Measurements from ENCODE around the gene TLR8. TPM values are rescaled to one million over a fixed set of nuclear protein-coding genes. Genes with fewer than 3 reads are reported as not detected.

Gene TLR8
- total and polyA plus RNA-seq, 2 of the 13 experiments (the other 11 are each of a cell fraction or from before 2014, with no cell fraction given): not detected

GRCh38 chrX:12946406-12946805, 40.0 kb downstream of the TLR8 start:
- ATAC-seq (no peak), FAIRE-seq (no peak), DNase-seq (ENCODE audit: low spot score) (no peak)
- BruUV-seq (replicated peaks): no TSS peak
- H3K27ac ChIP-seq (ENCODE audit: extremely low read length, insufficient read depth, low read length): no peak overlapping the region
- POLR2A ChIA-PET: interaction anchor here (1.1 kb wide), 1 partner anchor 542 kb away, joined by 3 read pairs; no protein-coding TSS in a partner anchor
- no peak overlapping the region for H3K9ac ChIP-seq (ENCODE audit: insufficient read depth, low read depth, low read length)
- no peak overlapping the region for H2AFZ ChIP-seq (ENCODE audit: low read length)
- in situ Hi-C loops (cut with HindIII; ENCODE audit: extremely low pct_ligation_motif_present, low pct_unique_long_range_greater_than_20kb): no loop called here
- H3K4me2 ChIP-seq (ENCODE audit: low read depth, low read length): no peak overlapping the region
- no peaks in the 10 kb centered on the region for H3K9me3 ChIP-seq (ENCODE audit: low read length)
- no peaks in the 10 kb centered on the region for H3K79me2 ChIP-seq (ENCODE audit: insufficient read depth, low read length)
- 3% methylated on average over 3 of the region's 4 CpGs for WGBS (ENCODE audit: low lambda C conversion rate)
- no peaks in the 10 kb centered on the region for H3K27me3 ChIP-seq (ENCODE audit: control insufficient read depth in 1 of 2, insufficient read depth in 2 of 2, low read length in 2 of 2)
- H3K4me1 ChIP-seq (ENCODE audit: insufficient read depth, low read length): peaks cover 49% of the 10 kb centered on the region
- H3K36me3 ChIP-seq (replicated peaks in 1 of 2; ENCODE audit: control insufficient read depth in 1 of 2, insufficient read depth in 2 of 2, low read length in 2 of 2): no peaks in the 10 kb centered on the region
- H3K4me3 ChIP-seq (replicated peaks in 1 of 3; ENCODE audit: insufficient read depth in 1 of 3, low read depth in 2 of 3, low read length in 3 of 3): no peak overlapping the region
- intact Hi-C loops (cut with micrococcal nuclease; ENCODE audit: unreplicated experiment): no loop called here
- CTCF ChIA-PET (ENCODE audit: low intra/inter-chr PET ratio, low total read pairs): interaction anchor here (4.1 kb wide), 1 partner anchor 541 kb away, joined by 35 read pairs; no protein-coding TSS in a partner anchor
- no peaks in the 10 kb centered on the region for H4K20me1 ChIP-seq (ENCODE audit: insufficient read depth, low read length)
- TF ChIP-seq, protein P1, sequence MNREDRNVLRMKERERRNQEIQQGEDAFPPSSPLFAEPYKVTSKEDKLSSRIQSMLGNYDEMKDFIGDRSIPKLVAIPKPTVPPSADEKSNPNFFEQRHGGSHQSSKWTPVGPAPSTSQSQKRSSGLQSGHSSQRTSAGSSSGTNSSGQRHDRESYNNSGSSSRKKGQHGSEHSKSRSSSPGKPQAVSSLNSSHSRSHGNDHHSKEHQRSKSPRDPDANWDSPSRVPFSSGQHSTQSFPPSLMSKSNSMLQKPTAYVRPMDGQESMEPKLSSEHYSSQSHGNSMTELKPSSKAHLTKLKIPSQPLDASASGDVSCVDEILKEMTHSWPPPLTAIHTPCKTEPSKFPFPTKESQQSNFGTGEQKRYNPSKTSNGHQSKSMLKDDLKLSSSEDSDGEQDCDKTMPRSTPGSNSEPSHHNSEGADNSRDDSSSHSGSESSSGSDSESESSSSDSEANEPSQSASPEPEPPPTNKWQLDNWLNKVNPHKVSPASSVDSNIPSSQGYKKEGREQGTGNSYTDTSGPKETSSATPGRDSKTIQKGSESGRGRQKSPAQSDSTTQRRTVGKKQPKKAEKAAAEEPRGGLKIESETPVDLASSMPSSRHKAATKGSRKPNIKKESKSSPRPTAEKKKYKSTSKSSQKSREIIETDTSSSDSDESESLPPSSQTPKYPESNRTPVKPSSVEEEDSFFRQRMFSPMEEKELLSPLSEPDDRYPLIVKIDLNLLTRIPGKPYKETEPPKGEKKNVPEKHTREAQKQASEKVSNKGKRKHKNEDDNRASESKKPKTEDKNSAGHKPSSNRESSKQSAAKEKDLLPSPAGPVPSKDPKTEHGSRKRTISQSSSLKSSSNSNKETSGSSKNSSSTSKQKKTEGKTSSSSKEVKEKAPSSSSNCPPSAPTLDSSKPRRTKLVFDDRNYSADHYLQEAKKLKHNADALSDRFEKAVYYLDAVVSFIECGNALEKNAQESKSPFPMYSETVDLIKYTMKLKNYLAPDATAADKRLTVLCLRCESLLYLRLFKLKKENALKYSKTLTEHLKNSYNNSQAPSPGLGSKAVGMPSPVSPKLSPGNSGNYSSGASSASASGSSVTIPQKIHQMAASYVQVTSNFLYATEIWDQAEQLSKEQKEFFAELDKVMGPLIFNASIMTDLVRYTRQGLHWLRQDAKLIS (CRISPR knock-in tag; IDR thresholded peaks at IDR 0.05): no peak
- TF ChIP-seq DNMT3B (CRISPR knock-in tag; conservative IDR thresholded peaks at IDR 0.05) (no peak), TRAFD1 (CRISPR knock-in tag; IDR thresholded peaks at IDR 0.05; ENCODE audit: borderline replicate concordance) (no peak), IKZF1 (IDR thresholded peaks at IDR 0.05) (no peak), TEAD2 (CRISPR knock-in tag; IDR thresholded peaks at IDR 0.05) (no peak), BATF2 (CRISPR knock-in tag; IDR thresholded peaks at IDR 0.05) (no peak), XBP1 (CRISPR knock-in tag; IDR thresholded peaks at IDR 0.05) (no peak), TGIF2 (CRISPR knock-in tag; IDR thresholded peaks at IDR 0.05) (no peak), ELF1 (CRISPR knock-in tag; IDR thresholded peaks at IDR 0.05) (no peak), SNAPC5 (CRISPR knock-in tag; IDR thresholded peaks at IDR 0.05; ENCODE audit: borderline replicate concordance) (no peak), ETV6 (CRISPR knock-in tag; conservative IDR thresholded peaks at IDR 0.05) (no peak), NFE2 (CRISPR knock-in tag; IDR thresholded peaks at IDR 0.05) (no peak), ARID5B (CRISPR knock-in tag; IDR thresholded peaks at IDR 0.05) (no peak)

Measured in HepG2 (cell line).